Astrocyte (in vitro differentiated cells and primary cell): Measurements from ENCODE around the gene TAF6. TPM values are rescaled to one million over a fixed set of nuclear protein-coding genes. Genes with fewer than 3 reads are reported as not detected.
"Not testable (repeated sequence)": the region's sequence is repeated elsewhere in the genome, so short reads cannot be mapped to it uniquely, and the experiment has no call there.

ENCODE experiments used
- DNase-seq: peaks from one replicate; pipeline ENCODE4 v3.0.0-alpha.2; 2010; ENCODE audit warnings: low read depth
- FAIRE-seq: peaks from 2 replicates; lab custom pipeline; 2011; peaks lifted over from hg19 to GRCh38; lab: Jason Lieb, UNC
- H2AFZ ChIP-seq: 2 replicates; pipeline ENCODE4 v1.6.0; 2012; ENCODE audit warnings: low read depth, low read length, inconsistent platforms
- H3K27ac ChIP-seq: 2 replicates; pipeline ENCODE4 v1.5.1; 2011; ENCODE audit warnings: low read depth, low read length, inconsistent platforms
- H3K27me3 ChIP-seq: 2 replicates; pipeline ENCODE4 v1.6.0; 2011; ENCODE audit warnings: low read length, inconsistent platforms; ENCODE audit not compliant: insufficient read depth
- H3K36me3 ChIP-seq: 2 replicates; pipeline ENCODE4 v1.5.1; 2011; ENCODE audit warnings: low read length, inconsistent platforms; ENCODE audit not compliant: insufficient read depth
- H3K4me1 ChIP-seq: 2 replicates; pipeline ENCODE4 v1.5.1; 2011; ENCODE audit warnings: low read length, inconsistent platforms; ENCODE audit not compliant: insufficient read depth
- H3K4me2 ChIP-seq: 2 replicates; pipeline ENCODE4 v1.6.0; 2012; ENCODE audit warnings: low read length, inconsistent platforms
- H3K4me3 ChIP-seq: 2 replicates; pipeline ENCODE4 v1.5.1; 2011; ENCODE audit warnings: low read depth, mild to moderate bottlenecking, low read length, inconsistent platforms; ENCODE audit not compliant: insufficient read depth
- H3K79me2 ChIP-seq: 2 replicates; pipeline ENCODE4 v1.6.0; 2012; ENCODE audit warnings: mild to moderate bottlenecking, low read length, inconsistent platforms; ENCODE audit not compliant: insufficient read depth
- H3K9ac ChIP-seq: 2 replicates; pipeline ENCODE4 v1.6.0; 2012; ENCODE audit warnings: mild to moderate bottlenecking, low read length, inconsistent platforms
- H3K9me3 ChIP-seq: 2 replicates; pipeline ENCODE4 v1.5.1; 2012; ENCODE audit warnings: low read depth, mild to moderate bottlenecking, low read length, inconsistent platforms; ENCODE audit not compliant: insufficient read depth
- H4K20me1 ChIP-seq: 2 replicates; pipeline ENCODE4 v1.6.0; 2012; ENCODE audit warnings: low read length, inconsistent platforms; ENCODE audit not compliant: insufficient read depth
- H3K27ac Mint-ChIP-seq: one replicate; pipeline ENCODE4 v1.8.0; 2021; ENCODE audit warnings: mild to moderate bottlenecking, mixed read lengths; ENCODE audit not compliant: unreplicated experiment
- H3K27me3 Mint-ChIP-seq: one replicate; pipeline ENCODE4 v1.8.0; 2021; ENCODE audit warnings: low read depth, mixed read lengths; ENCODE audit not compliant: unreplicated experiment
- H3K36me3 Mint-ChIP-seq: one replicate; pipeline ENCODE4 v1.8.0; 2021; ENCODE audit warnings: low read depth, mixed read lengths; ENCODE audit not compliant: unreplicated experiment
- H3K4me1 Mint-ChIP-seq: one replicate; pipeline ENCODE4 v1.8.0; 2021; ENCODE audit warnings: low read depth, mixed read lengths; ENCODE audit not compliant: unreplicated experiment
- H3K4me3 Mint-ChIP-seq: one replicate; pipeline ENCODE4 v1.8.0; 2021; ENCODE audit warnings: mild to moderate bottlenecking, moderate library complexity, mixed read lengths; ENCODE audit not compliant: unreplicated experiment
- H3K9me3 Mint-ChIP-seq: one replicate; pipeline ENCODE4 v1.8.0; 2021; ENCODE audit warnings: mild to moderate bottlenecking, mixed read lengths; ENCODE audit not compliant: unreplicated experiment
- EZH2 ChIP-seq: IDR thresholded peaks from 2 replicates; pipeline ENCODE4 v1.6.1; 2012; ENCODE audit warnings: mild to moderate bottlenecking, low read length, inconsistent platforms; ENCODE audit not compliant: insufficient read depth
- total RNA-seq: library from RNA; stranded (reverse); gene quantifications from 2 replicates; pipeline ENCODE4 v1.2.1, GENCODE V29; 2021
- TF ChIP-seq, protein P1 (sequence below): IDR thresholded peaks from 2 replicates; pipeline ENCODE4 v1.5.1; 2011; ENCODE audit warnings: low read depth, mild to moderate bottlenecking, inconsistent platforms, low read length, moderate library complexity; ENCODE audit not compliant: insufficient read depth

TAF6 gene
- total RNA-seq, 1 donor from 2014 or later: 47.0 TPM

- H3K4me1 ChIP-seq: peaks cover 3% of the 10 kb centered on the region
- H4K20me1 ChIP-seq: peaks cover 12% of the 10 kb centered on the region
- TF ChIP-seq EZH2: no peak
- TF ChIP-seq, protein P1, sequence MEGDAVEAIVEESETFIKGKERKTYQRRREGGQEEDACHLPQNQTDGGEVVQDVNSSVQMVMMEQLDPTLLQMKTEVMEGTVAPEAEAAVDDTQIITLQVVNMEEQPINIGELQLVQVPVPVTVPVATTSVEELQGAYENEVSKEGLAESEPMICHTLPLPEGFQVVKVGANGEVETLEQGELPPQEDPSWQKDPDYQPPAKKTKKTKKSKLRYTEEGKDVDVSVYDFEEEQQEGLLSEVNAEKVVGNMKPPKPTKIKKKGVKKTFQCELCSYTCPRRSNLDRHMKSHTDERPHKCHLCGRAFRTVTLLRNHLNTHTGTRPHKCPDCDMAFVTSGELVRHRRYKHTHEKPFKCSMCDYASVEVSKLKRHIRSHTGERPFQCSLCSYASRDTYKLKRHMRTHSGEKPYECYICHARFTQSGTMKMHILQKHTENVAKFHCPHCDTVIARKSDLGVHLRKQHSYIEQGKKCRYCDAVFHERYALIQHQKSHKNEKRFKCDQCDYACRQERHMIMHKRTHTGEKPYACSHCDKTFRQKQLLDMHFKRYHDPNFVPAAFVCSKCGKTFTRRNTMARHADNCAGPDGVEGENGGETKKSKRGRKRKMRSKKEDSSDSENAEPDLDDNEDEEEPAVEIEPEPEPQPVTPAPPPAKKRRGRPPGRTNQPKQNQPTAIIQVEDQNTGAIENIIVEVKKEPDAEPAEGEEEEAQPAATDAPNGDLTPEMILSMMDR: no peak
- DNase-seq: peak; percentile 97
- peak within 1 kb of the TSS; percentile 88 for H2AFZ ChIP-seq
- H3K36me3 Mint-ChIP-seq: peaks cover 6% of the 10 kb centered on the region
- peak within 1 kb of the TSS; percentile 96 for H3K9ac ChIP-seq
- peaks cover 17% of the 10 kb centered on the region for H3K79me2 ChIP-seq
- peak within 1 kb of the TSS; percentile 99 for H3K4me2 ChIP-seq
- no peaks in the 10 kb centered on the region for H3K9me3 ChIP-seq
- H3K4me3 Mint-ChIP-seq: peak within 1 kb of the TSS; percentile 98
- peak; percentile 64 for FAIRE-seq
- H3K4me3 ChIP-seq: peak within 1 kb of the TSS; percentile 88
- no peaks in the 10 kb centered on the region for H3K36me3 ChIP-seq
- H3K27me3 ChIP-seq: no peaks in the 10 kb centered on the region
- H3K27ac ChIP-seq: peak within 1 kb of the TSS; percentile 60
- H3K9me3 Mint-ChIP-seq: no peaks in the 10 kb centered on the region
- peak within 1 kb of the TSS; percentile 86 for H3K27ac Mint-ChIP-seq
- no peaks in the 10 kb centered on the region for H3K4me1 Mint-ChIP-seq
- no peaks in the 10 kb centered on the region for H3K27me3 Mint-ChIP-seq
These were observed 29.6 kb upstream of the TAF6 start, which contains the start of gene LAMTOR4 for GRCh38 chr7:100148559-100149328. Gene LAMTOR4, plus strand, starts transcription at chr7:100148918. Its CDS starts 55 bp downstream, at chr7:100148973.

DNA sequence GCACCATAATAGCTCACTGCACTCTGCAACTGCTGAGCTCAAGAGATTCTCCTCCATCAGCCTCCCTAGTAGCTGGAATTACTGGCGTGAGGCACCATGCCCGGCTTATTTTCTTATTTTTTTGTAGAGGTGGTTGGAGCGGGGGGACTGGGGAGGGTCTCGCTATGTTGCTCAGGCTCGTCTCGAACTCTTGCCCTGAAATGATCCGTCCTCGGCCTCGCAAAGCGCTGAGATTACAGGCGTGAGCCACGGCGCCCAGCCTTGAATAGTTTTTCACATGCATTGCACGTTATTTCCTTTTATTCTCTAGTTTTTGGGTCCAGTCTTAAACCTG lies 29.0 kb upstream of the TAF6 start:
- TF ChIP-seq EZH2: no peak
- TF ChIP-seq, protein P1: no peak
- Mint-ChIP-seq H3K4me1 (no peaks in the 10 kb centered on the region), H3K27ac (peak overlapping the region; percentile 86), H3K27me3 (no peaks in the 10 kb centered on the region), H3K36me3 (peaks cover 3% of the 10 kb centered on the region), H3K4me3 (peak overlapping the region; percentile 98), H3K9me3 (no peaks in the 10 kb centered on the region)
- Histone ChIP-seq H3K4me1 (peaks cover 3% of the 10 kb centered on the region), H3K79me2 (peaks cover 17% of the 10 kb centered on the region), H3K27me3 (no peaks in the 10 kb centered on the region), H3K27ac (peak overlapping the region; percentile 34), H3K9ac (peak overlapping the region; percentile 61), H3K9me3 (no peaks in the 10 kb centered on the region), H3K4me2 (peak overlapping the region; percentile 99), H3K36me3 (no peaks in the 10 kb centered on the region), H4K20me1 (peaks cover 8% of the 10 kb centered on the region), H2AFZ (peak overlapping the region; percentile 88), H3K4me3 (peak overlapping the region; percentile 46)
- DNase-seq (no peak), FAIRE-seq (no peak)

DNA sequence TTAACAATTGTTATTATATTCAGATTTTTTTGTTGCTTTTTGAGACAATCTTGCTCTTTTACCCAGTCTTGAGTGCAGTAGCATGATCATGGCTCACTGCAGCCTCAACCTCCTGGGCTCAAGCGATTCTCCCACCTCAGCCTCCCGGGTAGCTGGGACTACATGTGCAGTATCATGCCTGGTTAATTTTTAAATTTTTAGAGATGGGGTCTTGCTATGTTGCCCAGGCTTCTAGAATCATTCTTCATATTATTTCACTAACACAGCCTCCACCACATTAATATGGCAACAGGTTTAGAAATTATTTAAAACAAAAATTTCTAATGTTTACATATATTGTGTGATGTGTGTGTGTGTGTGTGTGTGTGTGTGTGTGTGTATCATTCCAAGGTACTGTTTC lies 28.1 kb upstream of the TAF6 start:
- H3K9ac ChIP-seq: no peak overlapping the region
- Mint-ChIP-seq H3K9me3 (no peaks in the 10 kb centered on the region), H3K4me1 (peaks cover 2% of the 10 kb centered on the region), H3K4me3 (no peak overlapping the region), H3K27me3 (no peaks in the 10 kb centered on the region), H3K36me3 (no peaks in the 10 kb centered on the region), H3K27ac (no peak overlapping the region)
- peaks cover 3% of the 10 kb centered on the region for H4K20me1 ChIP-seq
- H3K9me3 ChIP-seq: no peaks in the 10 kb centered on the region
- no peak overlapping the region for H3K4me2 ChIP-seq
- peaks cover 3% of the 10 kb centered on the region for H3K4me1 ChIP-seq
- DNase-seq (no peak), FAIRE-seq (no peak)
- H2AFZ ChIP-seq: no peak overlapping the region
- H3K79me2 ChIP-seq: peaks cover 17% of the 10 kb centered on the region
- TF ChIP-seq, protein P1: no peak
- no peak for TF ChIP-seq EZH2
- H3K36me3 ChIP-seq: no peaks in the 10 kb centered on the region
- H3K4me3 ChIP-seq: no peak overlapping the region
- no peak overlapping the region for H3K27ac ChIP-seq
- H3K27me3 ChIP-seq: no peaks in the 10 kb centered on the region

GRCh38 chr7:100146350-100146749 lies 27.2 kb upstream of the TAF6 start:
- H3K4me1 Mint-ChIP-seq, H3K9me3 ChIP-seq, H3K36me3 ChIP-seq, H3K9me3 Mint-ChIP-seq, H3K4me2 ChIP-seq, H3K4me3 Mint-ChIP-seq, H3K4me1 ChIP-seq, H4K20me1 ChIP-seq, H3K36me3 Mint-ChIP-seq, H3K27ac Mint-ChIP-seq, H2AFZ ChIP-seq, H3K9ac ChIP-seq, H3K27ac ChIP-seq, H3K27me3 ChIP-seq, FAIRE-seq, H3K27me3 Mint-ChIP-seq, H3K4me3 ChIP-seq: not testable (repeated sequence)
- H3K79me2 ChIP-seq: peaks cover 17% of the 10 kb centered on the region
- peak; percentile 77 for DNase-seq
